T47D (cell line): ENCODE measurements around the gene EEFSEC.

Experiments used
- DNase-seq, 2 experiments: peaks; one replicate each; pipeline versions ENCODE4 v3.0.0 to v3.0.0-alpha.2; 2011 to 2012; ENCODE audit warnings: low read depth in 1 of 2, low spot score in 1 of 2
- JUND ChIP-seq: IDR thresholded peaks from 2 replicates; pipeline ENCODE4 v1.6.1; 2012; ENCODE audit warnings: low read depth
- in situ Hi-C: cut with HindIII; loops from 2 replicates; pipeline ENCODE4 v1.10.0; 2016; ENCODE audit warnings: low sequenced_read_pairs, low pct_unique_long_range_greater_than_20kb

Gene EEFSEC

GRCh38 chr3:128163432-128163831, 10.2 kb downstream of the EEFSEC start:
- in situ Hi-C loops = no loop called here
- DNase-seq = no peak
- no peak for TF ChIP-seq JUND

- DNase-seq = no peak
- TF ChIP-seq JUND = no peak
- in situ Hi-C loops = no loop called here
These were observed 13.7 kb downstream of the EEFSEC start for GRCh38 chr3:128166971-128167453.

GRCh38 chr3:128167646-128167972, 14.3 kb downstream of the EEFSEC start:
- in situ Hi-C loops = no loop called here
- no peak for TF ChIP-seq JUND
- DNase-seq = no peak

- TF ChIP-seq JUND = no peak
- in situ Hi-C loops = no loop called here
- peak in 1 of 2 experiments; percentile 38 for DNase-seq
These were observed 14.8 kb downstream of the EEFSEC start for GRCh38 chr3:128167973-128168674.

- in situ Hi-C loops = no loop called here
- DNase-seq = no peak
These were observed 15.6 kb downstream of the EEFSEC start for GRCh38 chr3:128168836-128169235.

GRCh38 chr3:128170866-128171516, 17.7 kb downstream of the EEFSEC start:
- in situ Hi-C loops = no loop called here
- DNase-seq = peak; percentile 39 to 83

More at GRCh38 chr3:128168836-128169235, 15.6 kb downstream of the EEFSEC start:
- no peak for TF ChIP-seq JUND

GRCh38 chr3:128173200-128173599, 19.9 kb downstream of the EEFSEC start:
- no peak for TF ChIP-seq JUND
- no peak for DNase-seq
- in situ Hi-C loops = no loop called here

More at GRCh38 chr3:128170866-128171516, 17.7 kb downstream of the EEFSEC start:
- TF ChIP-seq JUND = no peak

- in situ Hi-C loops = no loop called here
- no peak for DNase-seq
- no peak for TF ChIP-seq JUND
These were observed 20.6 kb downstream of the EEFSEC start for GRCh38 chr3:128173849-128174248.

- DNase-seq = peak in 1 of 2 experiments; percentile 67
- in situ Hi-C loops = no loop called here
- TF ChIP-seq JUND = no peak
These were observed 21.7 kb downstream of the EEFSEC start for GRCh38 chr3:128174675-128175590.

- no peak for TF ChIP-seq JUND
- in situ Hi-C loops = no loop called here
- no peak for DNase-seq
These were observed 22.5 kb downstream of the EEFSEC start for GRCh38 chr3:128175768-128176167.

GRCh38 chr3:128176276-128176833, 23.1 kb downstream of the EEFSEC start:
- TF ChIP-seq JUND = no peak
- DNase-seq = no peak
- in situ Hi-C loops = no loop called here

- in situ Hi-C loops = no loop called here
- no peak for DNase-seq
- no peak for TF ChIP-seq JUND
These were observed 24.6 kb downstream of the EEFSEC start for GRCh38 chr3:128177865-128178264.
